ENCODE measurements around the gene FBXO2.

The FBXO2 gene

GRCh38 chr1:11651017-11651416 is 3.2 kb downstream of the FBXO2 start:
- no peak for ATAC-seq

- peak; percentile 66 to 67 for ATAC-seq
Measured at GRCh38 chr1:11650331-11650991, 3.8 kb downstream of the FBXO2 start.

- no peak for ATAC-seq
Measured at GRCh38 chr1:11649624-11650330, 4.5 kb downstream of the FBXO2 start.

- ATAC-seq = no peak
Measured at GRCh38 chr1:11649237-11649623, 5.0 kb downstream of the FBXO2 start.

- peak; percentile 33 to 35 for ATAC-seq
Measured at GRCh38 chr1:11648732-11649158, 5.5 kb downstream of the FBXO2 start.

GRCh38 chr1:11648039-11648438 is 6.2 kb downstream of the FBXO2 start:
- ATAC-seq = no peak

GRCh38 chr1:11647333-11647732 is 6.9 kb downstream of the FBXO2 start:
- no peak for ATAC-seq

DNA sequence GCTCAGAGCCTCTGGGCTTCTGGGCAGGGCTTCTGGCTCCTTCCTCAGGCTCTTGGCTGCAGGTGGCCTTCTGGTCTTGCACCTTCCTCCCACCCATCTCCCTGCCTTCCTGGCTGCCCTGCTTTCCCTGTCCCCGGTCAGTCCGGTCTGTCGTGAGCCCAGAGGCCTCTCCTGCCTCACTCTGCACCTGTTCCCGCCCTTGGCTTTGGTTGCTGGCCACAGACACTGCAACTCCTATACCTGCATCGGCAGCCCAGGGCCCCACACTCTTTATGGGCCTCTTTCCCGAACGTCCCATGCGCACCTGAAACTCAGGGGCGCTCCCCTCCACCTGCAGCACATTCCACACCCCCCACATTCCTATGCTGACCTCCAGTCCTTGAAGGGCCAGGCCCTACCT is 7.9 kb downstream of the FBXO2 start:
- no peak for ATAC-seq

DNA sequence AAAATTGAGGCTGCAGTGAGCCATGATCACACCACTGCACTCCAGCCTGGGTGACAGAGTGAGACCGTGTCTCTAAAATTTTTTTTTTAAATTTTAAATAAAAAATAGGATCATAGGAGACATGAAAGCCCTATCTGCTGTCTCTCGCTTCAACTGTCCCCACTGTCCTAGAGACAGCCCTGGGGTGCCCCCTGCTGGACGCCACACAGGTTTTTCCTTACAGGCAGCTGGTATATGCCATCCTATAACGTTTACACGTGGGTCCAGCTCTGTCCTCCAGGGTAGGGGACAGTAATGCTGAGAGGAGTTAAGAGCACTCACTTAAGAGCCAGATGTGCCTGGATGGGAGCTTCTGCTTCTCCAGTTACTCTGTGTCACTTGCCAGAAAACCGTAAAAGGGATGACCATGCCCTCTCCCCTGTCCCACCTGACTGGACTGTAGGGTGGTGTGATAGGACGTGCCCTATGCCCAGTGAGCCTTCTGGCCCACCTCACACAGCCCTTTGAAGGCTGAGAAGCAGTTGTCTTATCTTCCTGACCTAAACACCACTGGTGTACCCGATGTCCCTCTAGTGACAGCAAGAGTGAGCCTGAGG is 8.5 kb downstream of the FBXO2 start:
- peak; percentile 53 to 58 for ATAC-seq

GRCh38 chr1:11645270-11645669 is 9.0 kb downstream of the FBXO2 start:
- ATAC-seq = no peak

GRCh38 chr1:11643782-11644181 is 10.4 kb downstream of the FBXO2 start:
- ATAC-seq = no peak

- ATAC-seq = peak; percentile 65 to 74
Measured at GRCh38 chr1:11642418-11643017, 11.7 kb downstream of the FBXO2 start.

DNA sequence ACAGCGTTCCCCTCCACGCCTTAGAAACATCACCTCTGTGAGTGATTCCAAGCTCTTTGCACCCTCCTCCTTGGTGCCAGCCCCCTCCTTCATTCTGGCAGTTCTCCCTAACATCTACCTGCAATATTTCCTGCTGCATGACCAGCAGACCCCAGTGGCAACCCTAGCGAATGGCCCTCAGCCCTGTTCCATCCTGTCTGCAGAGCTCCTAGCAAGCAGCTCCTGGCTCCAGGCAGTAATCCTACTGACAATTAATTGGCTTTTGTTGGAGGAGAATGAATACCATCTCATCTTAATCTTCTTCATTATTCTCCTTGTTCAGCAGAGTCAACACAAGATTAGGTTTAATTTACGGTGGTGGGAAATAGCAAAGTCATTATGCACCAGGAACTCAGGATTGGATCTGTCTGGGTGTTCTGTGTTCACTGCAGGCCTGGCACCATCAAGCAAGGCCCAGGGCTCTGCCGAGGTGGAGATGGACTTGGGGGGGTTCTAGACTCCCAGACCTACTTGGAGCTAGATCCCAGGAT is 12.4 kb downstream of the FBXO2 start:
- no peak for ATAC-seq

- ATAC-seq = no peak
Measured at GRCh38 chr1:11640944-11641343, 13.3 kb downstream of the FBXO2 start.

DNA sequence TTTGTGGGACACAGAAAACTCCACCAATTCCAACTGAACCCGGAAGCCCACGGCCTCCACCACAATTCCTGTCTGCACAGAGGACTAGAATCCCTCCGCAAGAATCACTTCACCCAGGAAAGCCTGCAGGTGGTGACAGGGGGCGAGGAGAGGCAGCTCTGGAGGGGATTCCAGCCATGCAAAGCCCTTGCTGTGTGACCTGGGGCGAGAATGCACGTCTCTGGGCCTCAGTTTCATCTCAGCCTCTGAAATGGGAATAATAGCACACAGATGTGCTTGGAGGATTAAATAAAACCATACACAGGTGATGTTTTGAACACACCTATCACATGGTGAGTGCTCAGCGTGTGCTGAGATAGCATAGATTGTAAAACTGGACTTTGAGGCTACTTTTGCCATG is 14.1 kb downstream of the FBXO2 start:
- ATAC-seq = no peak

DNA sequence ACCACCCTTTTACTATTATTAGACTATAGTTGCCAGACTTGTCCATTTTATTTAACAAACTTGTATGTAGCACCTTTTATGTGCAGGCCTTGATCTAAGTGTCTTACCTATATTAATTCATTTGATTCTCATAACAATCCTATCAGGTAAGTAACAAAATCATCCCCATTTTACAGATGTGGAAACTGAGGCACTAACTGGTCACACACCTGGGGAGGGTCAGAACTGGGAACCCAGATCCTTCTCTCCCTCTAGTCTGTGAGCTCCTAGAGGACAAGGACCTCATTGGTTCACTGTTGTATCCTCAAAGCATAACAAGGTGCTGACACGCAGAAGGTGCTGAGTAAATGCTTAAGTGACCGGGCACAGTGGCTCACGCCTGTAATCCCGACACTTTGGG is 14.9 kb downstream of the FBXO2 start:
- ATAC-seq = no peak

GRCh38 chr1:11638121-11638520 is 16.1 kb downstream of the FBXO2 start:
- ATAC-seq = no peak

GRCh38 chr1:11634365-11635192 is 19.6 kb downstream of the FBXO2 start:
- no peak for ATAC-seq

DNA sequence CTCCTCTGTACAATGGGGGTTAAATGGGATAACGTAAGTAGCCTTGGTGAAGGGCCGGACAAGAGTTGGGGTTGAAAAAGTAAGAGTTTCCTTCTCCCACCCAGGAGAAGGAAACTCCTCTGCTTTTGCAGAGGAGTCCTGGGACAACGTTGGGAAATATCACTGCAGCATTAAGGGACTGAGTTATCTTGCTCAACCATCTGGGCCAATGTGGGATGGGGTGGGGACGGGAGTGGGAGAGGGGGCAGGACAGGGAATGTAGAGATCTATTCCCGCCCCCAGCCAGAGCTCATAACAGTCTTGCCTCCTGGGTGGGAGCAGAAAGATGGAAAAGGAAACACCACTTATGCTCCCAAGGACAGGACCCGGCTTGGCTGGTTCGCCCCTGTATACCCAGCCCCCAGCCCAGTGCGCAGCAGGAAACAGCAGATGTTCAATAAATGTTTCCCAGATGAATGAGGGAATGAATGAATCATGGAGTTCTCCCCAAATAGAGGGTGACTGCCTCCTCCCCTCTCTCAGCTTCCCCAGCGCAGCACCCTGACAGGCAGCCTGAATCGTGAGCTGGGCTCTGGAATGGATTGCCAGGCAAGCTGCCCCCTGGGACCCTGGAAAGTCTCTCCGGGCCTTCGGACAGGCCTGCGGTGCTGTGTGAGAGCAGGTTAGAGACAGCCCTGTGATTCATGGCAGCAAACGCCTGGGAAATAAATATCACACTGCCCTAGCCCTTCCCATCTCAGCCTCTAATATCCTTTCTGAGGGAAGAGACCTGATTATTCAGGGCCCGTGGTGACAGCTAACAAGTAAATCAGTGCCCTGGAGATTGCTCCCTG is 24.8 kb downstream of the FBXO2 start:
- ATAC-seq = no peak

DNA sequence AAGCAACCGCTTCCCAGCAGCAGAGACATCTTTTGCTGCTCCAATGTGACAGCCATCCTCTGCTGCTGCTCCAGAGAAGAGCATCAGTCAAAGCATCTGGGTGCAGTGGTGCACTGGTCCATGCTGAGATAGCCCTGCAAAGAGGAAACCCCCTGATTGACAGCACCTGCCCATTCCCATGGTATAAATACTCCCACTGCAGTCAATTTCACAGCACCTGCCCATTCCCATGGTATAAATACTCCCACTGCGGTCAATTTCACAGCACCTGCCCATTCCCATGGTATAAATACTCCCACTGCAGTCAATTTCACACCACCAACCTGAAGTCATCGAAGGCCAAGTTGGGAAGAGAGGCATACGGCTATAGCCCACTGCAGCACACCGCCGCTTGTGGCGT is 25.5 kb downstream of the FBXO2 start:
- no peak for ATAC-seq

- ATAC-seq = no peak
Measured at GRCh38 chr1:11626551-11626950, 27.7 kb downstream of the FBXO2 start.

DNA sequence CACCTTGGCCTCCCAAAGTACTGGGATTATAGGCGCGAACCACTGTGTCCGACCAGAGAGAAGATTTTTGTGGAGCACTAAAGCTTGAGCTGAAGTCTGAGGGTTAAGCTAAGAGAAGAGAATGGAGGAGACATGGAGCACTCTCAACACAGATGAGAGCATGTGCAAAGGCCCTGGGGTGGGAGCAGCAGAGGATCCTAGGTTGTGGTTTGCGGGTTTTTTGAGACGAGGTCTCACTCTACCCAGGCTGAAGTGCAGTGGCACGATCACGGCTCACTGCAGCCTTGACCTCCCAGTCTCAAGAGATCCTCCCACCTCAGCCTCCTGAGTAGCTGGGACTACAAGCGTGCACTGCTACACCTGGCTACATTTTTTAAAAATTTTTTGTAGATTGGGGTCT is 30.5 kb downstream of the FBXO2 start:
- no peak for ATAC-seq
